Measurements from ENCODE around the gene OR4K13.

The OR4K13 gene

GRCh38 chr14:20035938-20036337 lies at the start of gene OR4K13:
OR4K13 (minus strand) TSS chr14:20036038; CDS start chr14:20034758, 1,280 bp downstream.
- DNase-seq: no peak

- DNase-seq: no peak
These were observed 23.9 kb upstream of the OR4K13 start, which contains the start of gene OR4L1 for GRCh38 chr14:20059745-20060144. OR4L1 (plus strand) TSS chr14:20060045; CDS start chr14:20060045, 0 bp downstream.

- no peak for DNase-seq
These were observed 12.4 kb upstream of the OR4K13 start for GRCh38 chr14:20048202-20048601.

GRCh38 chr14:20044243-20044642 lies 8.4 kb upstream of the OR4K13 start:
- no peak for DNase-seq

GRCh38 chr14:20035449-20035848 lies 389 bp downstream of the OR4K13 start:
- no peak for DNase-seq

GRCh38 chr14:20031058-20031457 lies 4.8 kb downstream of the OR4K13 start:
- DNase-seq: no peak

GRCh38 chr14:20019257-20019865 lies 16.5 kb downstream of the OR4K13 start, which contains the start of gene OR4K14:
OR4K14 (minus strand) TSS chr14:20019307; CDS start chr14:20015193, 4,114 bp downstream.
- DNase-seq: no peak

- no peak for DNase-seq
These were observed 27.7 kb downstream of the OR4K13 start for GRCh38 chr14:20008156-20008555.

GRCh38 chr14:20002319-20002718 lies 33.5 kb downstream of the OR4K13 start:
- DNase-seq: no peak

- no peak for DNase-seq
These were observed 34.0 kb downstream of the OR4K13 start, which contains the start of gene OR4Q2 for GRCh38 chr14:20001863-20002262. OR4Q2 (plus strand) TSS chr14:20002163.

- no peak for DNase-seq
These were observed 42.4 kb downstream of the OR4K13 start for GRCh38 chr14:19993438-19993837.
